ENCODE results near the gene LRCH1. TPM values are rescaled to one million over a fixed set of nuclear protein-coding genes. Genes with fewer than 3 reads are reported as not detected.

LRCH1 gene
- total and polyA plus RNA-seq, 2 of the 13 experiments (the other 11 are each of a cell fraction or from before 2014, with no cell fraction given), result 4.1 to 12.6 TPM

- TF ChIP-seq ZFX (CRISPR knock-in tag; IDR thresholded peaks at IDR 0.05; ENCODE audit: low read depth) (no peak), SAP130 (CRISPR knock-in tag; IDR thresholded peaks at IDR 0.05; ENCODE audit: low read depth) (peak; percentile 41), HDAC2 (CRISPR knock-in tag; IDR thresholded peaks at IDR 0.05) (no peak)
These were observed 95.2 kb downstream of the LRCH1 start (continued) for GRCh38 chr13:46648166-46648607.

DNA sequence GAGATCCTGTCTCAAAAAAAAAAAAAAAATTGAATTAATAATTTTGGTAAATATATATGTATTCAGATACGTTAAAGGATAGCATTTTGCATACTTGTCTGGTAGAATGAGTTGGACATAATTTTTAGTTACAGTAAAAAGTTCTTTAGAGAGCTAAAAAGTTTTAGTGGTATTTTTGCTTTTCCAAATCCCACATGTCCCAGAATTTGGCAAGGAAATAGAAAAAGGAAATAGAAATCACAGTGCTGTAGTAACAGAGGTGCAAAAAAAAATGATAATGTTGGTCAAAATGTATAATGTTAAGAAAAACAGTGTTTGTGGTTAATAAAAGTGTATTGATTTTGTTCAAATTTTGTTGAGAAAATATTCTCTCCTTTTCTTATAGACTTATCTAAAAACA lies 96.8 kb downstream of the LRCH1 start:
- in situ Hi-C loops (cut with HindIII; ENCODE audit: extremely low pct_ligation_motif_present, low pct_unique_long_range_greater_than_20kb) (no loop called here), intact Hi-C loops (cut with micrococcal nuclease; ENCODE audit: unreplicated experiment) (loop anchor here (5.0 kb wide), 1 partner anchor 43 kb away; no protein-coding TSS in a partner anchor)
- H2AFZ ChIP-seq (ENCODE audit: low read length), result no peak overlapping the region
- ATAC-seq, result no peak
- no TSS peak for BruUV-seq (replicated peaks)
- TF ChIP-seq HDAC1 (CRISPR knock-in tag; IDR thresholded peaks at IDR 0.05) (no peak), ZNF670 (CRISPR knock-in tag; IDR thresholded peaks at IDR 0.05; ENCODE audit: borderline replicate concordance) (no peak), SNAPC2 (CRISPR knock-in tag; IDR thresholded peaks at IDR 0.05) (no peak), FOXJ3 (CRISPR knock-in tag; IDR thresholded peaks at IDR 0.05; ENCODE audit: borderline replicate concordance) (no peak), SAFB2 (CRISPR knock-in tag; IDR thresholded peaks at IDR 0.05; ENCODE audit: borderline replicate concordance, low read depth) (no peak), DBP (CRISPR knock-in tag; IDR thresholded peaks at IDR 0.05; ENCODE audit: not compliant biosample characterization) (no peak), CCDC6 (CRISPR knock-in tag; IDR thresholded peaks at IDR 0.05) (no peak), SETDB1 (CRISPR knock-in tag; IDR thresholded peaks at IDR 0.05; ENCODE audit: borderline replicate concordance) (no peak), MXD4 (CRISPR knock-in tag; IDR thresholded peaks at IDR 0.05) (no peak), PPARG (CRISPR knock-in tag; conservative IDR thresholded peaks at IDR 0.05) (no peak), CEBPB (IDR thresholded peaks at IDR 0.05; ENCODE audit: borderline replicate concordance, low read depth, low read length) (no peak), ZFP62 (CRISPR knock-in tag; IDR thresholded peaks at IDR 0.05) (no peak), SMARCE1 (IDR thresholded peaks at IDR 0.05; ENCODE audit: borderline replicate concordance) (no peak), GTF2F1 (IDR thresholded peaks at IDR 0.05; ENCODE audit: low read length) (no peak)
- FAIRE-seq, result no peak
- no peaks in the 10 kb centered on the region for H3K9me3 ChIP-seq (ENCODE audit: low read length)
- H3K4me3 ChIP-seq (replicated peaks in 1 of 3; ENCODE audit: insufficient read depth in 1 of 3, low read depth in 2 of 3, low read length in 3 of 3), result no peak overlapping the region
- H3K9ac ChIP-seq (ENCODE audit: insufficient read depth, low read depth, low read length), result no peak overlapping the region
- H4K20me1 ChIP-seq (ENCODE audit: insufficient read depth, low read length), result no peaks in the 10 kb centered on the region
- 0 out of 5 replicates have a peak, but pooled peaks cover 0 to 2% of the 10 kb centered on the region in 2 experiments for H3K36me3 ChIP-seq (replicated peaks in 1 of 2; ENCODE audit: control insufficient read depth in 1 of 2, insufficient read depth in 2 of 2, low read length in 2 of 2)
- no peaks in the 10 kb centered on the region for H3K27me3 ChIP-seq (ENCODE audit: control insufficient read depth in 1 of 2, insufficient read depth in 2 of 2, low read length in 2 of 2)
- ChIA-PET POLR2A (interaction anchor here (0.7 kb wide), 1 partner anchor 15 kb away, joined by 3 read pairs; no protein-coding TSS in a partner anchor), CTCF (ENCODE audit: low intra/inter-chr PET ratio, low total read pairs) (no interaction called here)
- no peak for DNase-seq (ENCODE audit: low spot score)
- H3K79me2 ChIP-seq (ENCODE audit: insufficient read depth, low read length), result peaks cover 22% of the 10 kb centered on the region
- WGBS (ENCODE audit: low lambda C conversion rate), result 98% methylated on average over 1 of the region's 1 CpG
- no peak overlapping the region for H3K4me2 ChIP-seq (ENCODE audit: low read depth, low read length)
- no peak overlapping the region for H3K27ac ChIP-seq (ENCODE audit: extremely low read length, insufficient read depth, low read length)
- H3K4me1 ChIP-seq (ENCODE audit: insufficient read depth, low read length), result peaks cover 13% of the 10 kb centered on the region

Measured in HepG2 (cell line).